Skeletal muscle cell (primary cell): ENCODE data around the gene ERC2.
A peak's percentile ranks its signal among the peaks of the same experiment; 100 is the strongest.
"Not testable (repeated sequence)": the region's sequence is repeated elsewhere in the genome, so short reads cannot be mapped to it uniquely, and the experiment has no call there.

ENCODE experiments used
- DNase-seq: peaks from one replicate; pipeline ENCODE4 v3.0.0-alpha.2; 2010; ENCODE audit warnings: low read depth
- H3K4me3 ChIP-seq: 2 replicates; pipeline ENCODE4 v1.5.1; 2011; ENCODE audit warnings: low read depth, mild to moderate bottlenecking, control low read depth, low read length, moderate library complexity

Gene ERC2

GRCh38 chr3:56277236-56277635 is 191.0 kb downstream of the ERC2 start:
- no peak overlapping the region for H3K4me3 ChIP-seq
- DNase-seq: no peak

- no peak for DNase-seq
- H3K4me3 ChIP-seq: no peak overlapping the region
These were observed 193.1 kb downstream of the ERC2 start for GRCh38 chr3:56275120-56275519.

GRCh38 chr3:56269755-56270535 is 198.3 kb downstream of the ERC2 start:
- no peak for DNase-seq

GRCh38 chr3:56268616-56269383 is 199.5 kb downstream of the ERC2 start:
- H3K4me3 ChIP-seq: no peak overlapping the region
- no peak for DNase-seq

More at GRCh38 chr3:56269755-56270535, 198.3 kb downstream of the ERC2 start:
- no peak overlapping the region for H3K4me3 ChIP-seq

GRCh38 chr3:56261852-56262251 is 206.4 kb downstream of the ERC2 start:
- DNase-seq, H3K4me3 ChIP-seq: not testable (repeated sequence)

- DNase-seq: no peak
- H3K4me3 ChIP-seq: no peak overlapping the region
These were observed 208.0 kb downstream of the ERC2 start for GRCh38 chr3:56260262-56260661.

- H3K4me3 ChIP-seq: no peak overlapping the region
- no peak for DNase-seq
These were observed 210.4 kb downstream of the ERC2 start for GRCh38 chr3:56257826-56258225.

GRCh38 chr3:56254835-56255234 is 213.4 kb downstream of the ERC2 start:
- no peak for DNase-seq
- H3K4me3 ChIP-seq: no peak overlapping the region

- DNase-seq: no peak
- H3K4me3 ChIP-seq: no peak overlapping the region
These were observed 214.2 kb downstream of the ERC2 start for GRCh38 chr3:56253941-56254665.

GRCh38 chr3:56251343-56251945 is 216.8 kb downstream of the ERC2 start:
- H3K4me3 ChIP-seq: no peak overlapping the region
- peak; percentile 4 for DNase-seq

- no peak overlapping the region for H3K4me3 ChIP-seq
- DNase-seq: no peak
These were observed 220.2 kb downstream of the ERC2 start for GRCh38 chr3:56248021-56248420.

GRCh38 chr3:56238299-56238698 is 230.0 kb downstream of the ERC2 start:
- H3K4me3 ChIP-seq: no peak overlapping the region
- DNase-seq: no peak

GRCh38 chr3:56233742-56234141 is 234.5 kb downstream of the ERC2 start:
- no peak for DNase-seq
- H3K4me3 ChIP-seq: no peak overlapping the region

- no peak overlapping the region for H3K4me3 ChIP-seq
- no peak for DNase-seq
These were observed 239.0 kb downstream of the ERC2 start for GRCh38 chr3:56229311-56229710.

- no peak for DNase-seq
- H3K4me3 ChIP-seq: no peak overlapping the region
These were observed 245.4 kb downstream of the ERC2 start for GRCh38 chr3:56222866-56223265.

- no peak overlapping the region for H3K4me3 ChIP-seq
- DNase-seq: no peak
These were observed 248.1 kb downstream of the ERC2 start for GRCh38 chr3:56219894-56220805.

- no peak for DNase-seq
- H3K4me3 ChIP-seq: no peak overlapping the region
These were observed 258.1 kb downstream of the ERC2 start for GRCh38 chr3:56209982-56210751.

- H3K4me3 ChIP-seq: no peak overlapping the region
- no peak for DNase-seq
These were observed 260.3 kb downstream of the ERC2 start for GRCh38 chr3:56207922-56208321.
